ENCODE results near the gene XAF1.
"Not testable (repeated sequence)": the region's sequence is repeated elsewhere in the genome, so short reads cannot be mapped to it uniquely, and the experiment has no call there.

The XAF1 gene

DNA sequence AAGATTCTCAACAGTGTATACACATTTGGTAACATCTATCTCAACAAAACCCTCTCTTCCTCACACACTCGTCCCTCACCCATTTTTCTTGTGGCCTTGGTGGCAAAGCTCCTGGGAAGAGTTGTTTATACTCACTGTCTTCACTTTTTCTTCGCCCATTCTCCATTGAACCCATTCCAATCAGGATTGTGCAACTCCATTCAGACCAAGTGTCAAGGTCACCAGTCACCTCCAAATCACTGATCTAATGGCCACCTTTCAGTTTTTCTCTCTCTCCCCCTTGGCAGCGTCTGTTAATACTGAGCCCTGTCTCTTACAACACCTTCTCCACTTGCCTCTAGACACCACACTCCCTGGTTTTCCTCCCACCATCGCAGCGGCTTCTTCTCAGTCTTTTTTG lies 34.1 kb upstream of the XAF1 start:
- no peak overlapping the region for H3K4me3 ChIP-seq (ENCODE audit: low read depth, low read length)
- no peak for DNase-seq (ENCODE audit: low read depth)
- TF ChIP-seq, protein P1, sequence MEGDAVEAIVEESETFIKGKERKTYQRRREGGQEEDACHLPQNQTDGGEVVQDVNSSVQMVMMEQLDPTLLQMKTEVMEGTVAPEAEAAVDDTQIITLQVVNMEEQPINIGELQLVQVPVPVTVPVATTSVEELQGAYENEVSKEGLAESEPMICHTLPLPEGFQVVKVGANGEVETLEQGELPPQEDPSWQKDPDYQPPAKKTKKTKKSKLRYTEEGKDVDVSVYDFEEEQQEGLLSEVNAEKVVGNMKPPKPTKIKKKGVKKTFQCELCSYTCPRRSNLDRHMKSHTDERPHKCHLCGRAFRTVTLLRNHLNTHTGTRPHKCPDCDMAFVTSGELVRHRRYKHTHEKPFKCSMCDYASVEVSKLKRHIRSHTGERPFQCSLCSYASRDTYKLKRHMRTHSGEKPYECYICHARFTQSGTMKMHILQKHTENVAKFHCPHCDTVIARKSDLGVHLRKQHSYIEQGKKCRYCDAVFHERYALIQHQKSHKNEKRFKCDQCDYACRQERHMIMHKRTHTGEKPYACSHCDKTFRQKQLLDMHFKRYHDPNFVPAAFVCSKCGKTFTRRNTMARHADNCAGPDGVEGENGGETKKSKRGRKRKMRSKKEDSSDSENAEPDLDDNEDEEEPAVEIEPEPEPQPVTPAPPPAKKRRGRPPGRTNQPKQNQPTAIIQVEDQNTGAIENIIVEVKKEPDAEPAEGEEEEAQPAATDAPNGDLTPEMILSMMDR (IDR thresholded peaks at IDR 0.05; ENCODE audit: low read depth, low read length, missing control alignments) = no peak

DNA sequence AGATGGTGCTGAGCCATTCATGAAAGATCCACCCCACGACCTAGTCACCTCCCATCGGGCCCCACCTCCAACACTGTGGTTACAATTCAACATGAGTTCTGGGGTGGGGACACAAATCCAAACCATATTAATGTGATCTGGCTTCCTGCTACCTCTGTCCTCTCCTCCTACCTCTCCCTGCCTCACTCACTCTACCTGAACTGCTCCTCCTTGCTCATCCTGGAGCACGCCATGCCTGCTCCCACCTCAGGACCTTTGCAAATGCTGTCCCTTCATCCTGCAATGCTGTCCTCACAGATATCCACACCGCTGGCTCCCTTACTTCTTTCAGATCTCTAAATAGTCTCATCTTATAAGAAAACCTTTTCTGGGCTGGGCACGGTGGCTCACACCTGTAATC lies 31.8 kb upstream of the XAF1 start:
- TF ChIP-seq, protein P1 (IDR thresholded peaks at IDR 0.05; ENCODE audit: low read depth, low read length, missing control alignments) = no peak
- no peak overlapping the region for H3K4me3 ChIP-seq (ENCODE audit: low read depth, low read length)
- DNase-seq (ENCODE audit: low read depth) = no peak

GRCh38 chr17:6729531-6729930 lies 26.3 kb upstream of the XAF1 start:
- no peak for DNase-seq (ENCODE audit: low read depth)
- TF ChIP-seq, protein P1 (IDR thresholded peaks at IDR 0.05; ENCODE audit: low read depth, low read length, missing control alignments) = no peak

DNA sequence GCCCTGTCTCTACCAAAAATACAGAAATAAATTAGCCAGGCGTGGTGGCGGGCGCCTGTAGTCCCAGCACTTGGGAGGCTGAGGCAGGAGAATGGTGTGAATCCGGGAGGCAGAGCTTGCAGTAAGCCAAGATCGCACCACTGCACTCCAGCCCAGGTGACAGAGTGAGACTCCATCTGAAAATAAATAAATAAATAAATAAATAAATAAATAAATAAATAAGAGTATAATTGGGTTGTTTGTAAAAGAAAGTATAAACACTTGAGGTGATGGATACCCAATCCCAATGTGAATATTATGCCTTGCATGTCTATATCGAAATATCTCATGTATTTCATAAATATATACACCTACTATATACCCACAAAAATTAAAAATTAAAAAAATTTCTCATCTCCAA lies 9.2 kb upstream of the XAF1 start:
- not testable (repeated sequence) for H3K4me3 ChIP-seq (ENCODE audit: low read depth, low read length); DNase-seq (ENCODE audit: low read depth)

More at GRCh38 chr17:6729531-6729930, 26.3 kb upstream of the XAF1 start:
- H3K4me3 ChIP-seq (ENCODE audit: low read depth, low read length) = no peak overlapping the region

DNA sequence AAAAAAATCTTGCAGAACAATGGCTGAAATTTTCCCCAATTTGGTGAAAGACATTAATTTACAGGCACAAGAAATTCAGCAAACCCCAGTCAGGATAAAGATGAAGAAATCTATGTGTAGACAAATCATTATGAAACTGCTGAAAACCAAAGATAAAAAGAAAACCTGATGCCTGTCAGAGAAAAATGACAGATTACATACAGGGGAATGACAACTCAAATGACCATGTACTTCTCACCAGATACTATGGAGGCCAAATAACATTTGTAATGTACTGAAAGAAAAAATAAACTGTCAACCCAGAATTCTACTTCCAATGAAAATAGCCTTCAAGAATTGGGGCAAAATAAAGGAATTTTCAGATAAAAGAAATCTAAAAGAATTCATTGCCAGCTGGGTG lies 7.2 kb upstream of the XAF1 start:
- TF ChIP-seq, protein P1 (IDR thresholded peaks at IDR 0.05; ENCODE audit: low read depth, low read length, missing control alignments) = no peak
- H3K4me3 ChIP-seq (ENCODE audit: low read depth, low read length) = no peak overlapping the region
- no peak for DNase-seq (ENCODE audit: low read depth)

GRCh38 chr17:6749519-6749918 lies 6.3 kb upstream of the XAF1 start:
- TF ChIP-seq, protein P1 (IDR thresholded peaks at IDR 0.05; ENCODE audit: low read depth, low read length, missing control alignments) = no peak
- H3K4me3 ChIP-seq (ENCODE audit: low read depth, low read length) = no peak overlapping the region
- DNase-seq (ENCODE audit: low read depth) = no peak

DNA sequence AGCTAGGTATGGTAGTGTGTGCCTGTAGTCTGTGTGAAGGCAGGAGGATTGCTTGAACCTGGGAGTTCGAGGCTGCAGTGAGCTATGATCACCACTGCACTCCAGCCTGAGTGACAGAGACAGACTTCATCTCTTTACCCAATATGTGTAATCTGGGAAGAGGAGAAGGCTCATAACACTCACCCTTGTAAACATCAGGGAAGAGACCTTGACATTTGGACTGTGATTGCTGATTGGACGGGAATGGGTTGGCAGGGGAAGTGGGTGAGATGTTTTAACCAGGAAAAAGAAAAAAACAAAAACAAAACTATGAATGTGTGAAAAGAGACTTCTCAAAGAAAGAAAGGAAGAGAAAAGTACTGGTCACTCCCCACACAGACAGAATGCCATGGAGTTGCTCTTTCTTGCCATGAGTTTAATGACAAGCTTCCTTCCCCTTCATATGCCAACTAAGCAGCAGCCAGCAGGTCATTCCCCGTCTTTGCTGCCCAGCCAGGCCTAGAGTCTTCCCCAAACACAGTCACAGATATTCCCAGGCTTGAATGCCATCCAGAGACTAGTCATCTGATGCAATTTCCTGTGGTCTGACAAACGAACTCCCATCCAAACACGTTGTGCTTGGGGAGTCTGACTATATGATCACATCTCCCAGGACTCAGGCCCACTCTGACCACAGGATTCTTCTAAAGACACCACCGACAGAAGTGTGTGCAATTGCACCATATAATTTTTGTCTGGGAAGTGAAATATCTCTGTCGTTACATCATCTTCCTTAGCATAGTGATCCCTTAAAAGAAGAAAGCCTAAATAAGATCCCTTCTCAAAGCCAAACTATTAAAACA lies 3.6 kb upstream of the XAF1 start:
- no peak overlapping the region for H3K4me3 ChIP-seq (ENCODE audit: low read depth, low read length)
- TF ChIP-seq, protein P1 (IDR thresholded peaks at IDR 0.05; ENCODE audit: low read depth, low read length, missing control alignments) = no peak
- no peak for DNase-seq (ENCODE audit: low read depth)
